Fibroblast of mammary gland (primary cell): ENCODE data around the gene AGAP1.

Experiments
- DNase-seq: peaks from one replicate; pipeline ENCODE4 v3.0.0-alpha.2; 2010; ENCODE audit warnings: low read depth
- H3K4me3 ChIP-seq: 2 replicates; pipeline ENCODE4 v1.5.1; 2011; ENCODE audit warnings: low read depth, mild to moderate bottlenecking, low read length, moderate library complexity; ENCODE audit not compliant: control insufficient read depth
- TF ChIP-seq, protein P1 (sequence below): conservative IDR thresholded peaks from 2 replicates; pipeline ENCODE4 v1.5.1; 2011; ENCODE audit warnings: low read depth, low read length, inconsistent platforms; ENCODE audit not compliant: control insufficient read depth, insufficient read depth

AGAP1 gene

DNA sequence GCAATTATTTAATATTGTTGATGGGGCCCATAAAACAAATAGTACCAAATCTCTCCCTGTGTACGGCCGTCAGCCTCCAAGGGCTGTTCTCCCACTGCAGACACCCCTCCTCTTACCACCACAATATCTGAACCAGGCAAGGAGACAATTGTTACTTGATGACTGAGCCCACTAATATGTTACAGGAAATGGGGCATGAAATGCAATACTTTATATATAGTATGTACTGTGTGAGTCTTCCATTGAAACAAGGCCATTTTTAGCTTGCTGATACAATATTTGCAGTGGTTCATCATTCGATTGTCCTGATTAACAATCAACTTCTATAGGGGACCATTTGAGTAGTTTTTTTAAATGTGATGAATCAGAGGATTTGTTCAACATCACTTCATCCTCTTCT is 367.0 kb downstream of the AGAP1 start:
- TF ChIP-seq, protein P1, sequence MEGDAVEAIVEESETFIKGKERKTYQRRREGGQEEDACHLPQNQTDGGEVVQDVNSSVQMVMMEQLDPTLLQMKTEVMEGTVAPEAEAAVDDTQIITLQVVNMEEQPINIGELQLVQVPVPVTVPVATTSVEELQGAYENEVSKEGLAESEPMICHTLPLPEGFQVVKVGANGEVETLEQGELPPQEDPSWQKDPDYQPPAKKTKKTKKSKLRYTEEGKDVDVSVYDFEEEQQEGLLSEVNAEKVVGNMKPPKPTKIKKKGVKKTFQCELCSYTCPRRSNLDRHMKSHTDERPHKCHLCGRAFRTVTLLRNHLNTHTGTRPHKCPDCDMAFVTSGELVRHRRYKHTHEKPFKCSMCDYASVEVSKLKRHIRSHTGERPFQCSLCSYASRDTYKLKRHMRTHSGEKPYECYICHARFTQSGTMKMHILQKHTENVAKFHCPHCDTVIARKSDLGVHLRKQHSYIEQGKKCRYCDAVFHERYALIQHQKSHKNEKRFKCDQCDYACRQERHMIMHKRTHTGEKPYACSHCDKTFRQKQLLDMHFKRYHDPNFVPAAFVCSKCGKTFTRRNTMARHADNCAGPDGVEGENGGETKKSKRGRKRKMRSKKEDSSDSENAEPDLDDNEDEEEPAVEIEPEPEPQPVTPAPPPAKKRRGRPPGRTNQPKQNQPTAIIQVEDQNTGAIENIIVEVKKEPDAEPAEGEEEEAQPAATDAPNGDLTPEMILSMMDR, result no peak
- H3K4me3 ChIP-seq, result no peak overlapping the region
- DNase-seq, result no peak

DNA sequence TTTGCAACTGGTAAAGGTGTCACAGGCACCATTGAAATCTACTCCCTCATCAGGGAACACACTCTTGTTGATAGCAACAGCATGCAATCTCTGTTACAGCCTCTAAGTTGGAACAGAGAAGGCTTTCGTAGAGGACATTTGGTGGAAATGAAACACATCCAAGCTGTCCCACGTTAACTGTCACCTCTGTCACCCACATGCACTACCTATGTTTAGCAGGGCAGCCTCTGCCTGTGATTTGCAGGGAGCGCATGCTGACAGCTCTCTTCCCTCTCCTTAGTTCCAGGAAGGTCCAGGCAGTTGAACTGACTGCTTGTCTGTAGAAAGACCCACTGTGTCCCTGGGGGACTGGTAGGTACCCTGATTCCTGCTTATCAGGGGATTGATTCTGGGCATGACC is 367.5 kb downstream of the AGAP1 start:
- H3K4me3 ChIP-seq, result no peak overlapping the region
- TF ChIP-seq, protein P1, result no peak
- DNase-seq, result no peak

DNA sequence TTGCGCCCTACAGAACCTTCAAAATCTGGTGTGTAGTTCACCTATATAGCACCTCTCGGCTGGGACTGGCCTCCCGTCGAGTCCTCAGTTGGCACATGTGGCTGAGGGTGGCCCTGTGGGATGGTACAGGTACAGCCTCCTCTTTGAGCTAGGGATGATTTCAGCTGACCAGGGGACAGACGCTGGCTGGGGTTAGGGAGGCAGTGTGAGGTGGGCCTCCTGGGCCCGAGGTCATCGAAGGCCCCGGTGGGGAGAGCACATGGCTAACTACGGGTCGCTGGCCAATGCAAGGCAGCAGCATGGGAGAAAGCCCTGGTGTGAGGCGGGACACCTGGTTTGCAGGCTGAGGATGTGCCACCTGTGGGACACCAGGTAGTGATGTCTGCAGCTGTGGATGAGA is 369.6 kb downstream of the AGAP1 start:
- TF ChIP-seq, protein P1, result no peak
- no peak for DNase-seq

DNA sequence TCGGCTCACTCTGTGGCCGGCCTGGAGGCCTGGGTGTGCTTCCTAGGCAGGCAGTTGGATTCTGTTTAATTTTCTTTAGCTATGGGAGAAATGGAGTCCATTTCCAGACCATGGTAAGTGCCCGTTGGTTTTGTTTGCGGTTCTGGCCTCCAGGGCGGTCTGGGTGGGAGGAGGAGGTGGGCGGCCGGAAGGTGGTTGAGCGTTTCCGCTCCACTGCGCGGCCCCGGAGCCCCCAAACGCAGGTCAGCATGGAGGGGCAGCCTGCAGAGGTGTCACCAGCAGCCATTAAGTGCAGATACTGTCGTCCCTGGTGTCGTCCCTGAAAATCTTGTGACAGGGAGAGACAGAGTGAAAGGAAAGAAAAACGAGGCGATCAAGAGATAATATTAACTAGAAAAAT is 370.5 kb downstream of the AGAP1 start:
- DNase-seq, result no peak
- no peak overlapping the region for H3K4me3 ChIP-seq
- TF ChIP-seq, protein P1, result no peak

More for the DNA sequence above, 369.6 kb downstream of the AGAP1 start:
- no peak overlapping the region for H3K4me3 ChIP-seq

DNA sequence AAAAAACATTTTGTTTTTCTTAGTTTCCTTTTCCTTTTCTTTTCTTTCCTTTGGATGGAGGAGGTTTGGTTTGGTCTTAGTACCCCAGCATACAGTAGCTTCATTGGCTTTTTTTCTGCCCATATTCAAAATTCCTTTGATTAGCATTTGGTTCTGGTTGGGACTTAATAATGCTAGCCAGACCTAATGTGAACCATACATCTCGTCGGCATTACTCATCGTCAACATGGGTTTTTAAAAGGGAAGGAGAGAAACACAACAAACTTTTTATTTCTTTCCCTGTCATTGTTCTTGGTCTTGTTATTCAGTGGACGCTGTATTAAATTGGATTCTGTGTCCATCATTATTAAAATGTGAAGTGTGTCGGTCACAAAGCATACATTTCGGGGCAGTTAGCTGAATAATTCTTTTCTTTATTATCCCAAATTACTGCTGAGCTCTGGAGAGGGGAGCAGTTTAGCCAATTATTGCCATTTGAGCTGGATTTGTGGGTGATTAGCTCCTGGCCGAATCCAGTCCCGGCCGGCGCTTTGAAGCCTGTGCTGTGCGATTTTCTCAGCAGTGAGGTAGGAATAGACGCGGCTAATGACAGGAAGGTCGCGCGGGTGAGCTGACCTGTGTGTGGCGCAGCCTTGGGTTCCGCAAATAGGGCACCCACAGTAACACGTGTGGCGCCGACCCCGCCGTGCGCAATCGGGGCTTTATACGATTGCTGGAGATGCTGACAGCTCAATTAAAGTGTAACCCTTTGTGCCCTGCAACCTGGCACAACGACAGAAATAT is 371.1 kb downstream of the AGAP1 start:
- DNase-seq, result peak; percentile 38
- H3K4me3 ChIP-seq, result no peak overlapping the region
- TF ChIP-seq, protein P1, result no peak

DNA sequence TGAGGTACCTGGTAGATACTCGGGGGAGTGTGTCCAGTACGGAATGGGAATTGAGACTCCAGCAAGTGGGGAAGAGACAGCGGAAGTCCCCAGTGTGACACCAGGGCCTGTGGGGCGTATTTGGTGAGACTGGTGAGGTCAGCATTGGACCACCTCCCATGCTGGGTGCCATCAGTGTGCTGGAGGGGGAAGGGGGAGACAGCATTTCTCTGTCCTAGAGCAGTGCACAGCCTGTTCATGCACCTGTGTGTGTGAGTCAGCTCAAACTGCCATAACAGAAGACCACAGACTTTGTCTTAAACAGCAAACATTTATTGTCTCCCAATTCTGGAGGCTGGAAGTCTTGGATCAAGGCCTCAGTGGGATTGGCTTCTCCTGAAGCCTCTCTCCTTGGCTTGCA is 372.5 kb downstream of the AGAP1 start:
- TF ChIP-seq, protein P1, result no peak
- DNase-seq, result no peak

More for the DNA sequence above, 372.5 kb downstream of the AGAP1 start:
- no peak overlapping the region for H3K4me3 ChIP-seq
